Skin epidermis (tissue), 12 donors: Measurements from ENCODE around the gene MYH16.
"Not testable (repeated sequence)": the region's sequence is repeated elsewhere in the genome, so short reads cannot be mapped to it uniquely, and the experiment has no call there.

Experiments used
- H3K27ac ChIP-seq, 21 experiments: fragments of 200-600 bp; sonication (generic) in 11 of 21; one replicate each; pipeline ENCODE4 v1.5.0; 2020; ENCODE audit warnings: mild to moderate bottlenecking in 3 of 21, inconsistent platforms in 2 of 21, moderate library complexity in 2 of 21
- H3K4me3 ChIP-seq, 7 experiments: fragments of 200-600 bp; sonication (generic) in 2 of 7; one replicate each; pipeline ENCODE4 v1.5.0; 2020; ENCODE audit warnings: inconsistent platforms in 2 of 7, mild to moderate bottlenecking in 2 of 7, moderate library complexity in 1 of 7

The MYH16 gene

DNA sequence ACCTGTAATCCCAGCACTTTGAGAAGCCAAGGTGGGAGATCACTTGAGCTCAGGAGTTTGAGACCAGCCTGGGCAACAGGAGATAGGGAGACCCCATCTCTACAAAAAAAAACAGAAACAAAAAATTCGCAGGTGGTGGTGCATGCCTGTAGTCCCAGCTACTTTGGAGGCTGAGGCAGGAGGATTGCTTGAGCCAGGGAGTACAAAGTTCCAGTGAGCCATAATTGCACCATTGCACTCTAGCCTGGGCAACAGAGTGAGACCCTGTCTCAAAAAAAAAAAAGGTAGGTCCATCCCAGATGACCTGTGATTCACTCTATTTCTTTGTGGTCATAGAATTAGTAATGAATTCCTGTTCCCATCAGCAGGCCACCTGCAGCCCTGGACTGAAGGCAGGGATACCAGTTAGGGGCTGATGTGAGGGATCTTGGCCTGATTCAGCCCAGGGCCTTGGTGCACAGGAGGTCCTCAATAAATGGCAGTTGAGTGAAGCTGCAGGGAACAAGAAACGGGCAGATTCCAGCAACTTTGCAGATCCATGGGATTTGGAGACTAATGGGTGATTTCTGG is at the start of gene MYH16:
Gene MYH16 (plus strand): TSS at position 364 of the 570 bp plus-strand sequence.
- H3K27ac ChIP-seq, result peak within 1 kb of the TSS in 3 of 21 experiments; percentile 46 to 75 (median 72)
- no peak within 1 kb of the TSS for H3K4me3 ChIP-seq

DNA sequence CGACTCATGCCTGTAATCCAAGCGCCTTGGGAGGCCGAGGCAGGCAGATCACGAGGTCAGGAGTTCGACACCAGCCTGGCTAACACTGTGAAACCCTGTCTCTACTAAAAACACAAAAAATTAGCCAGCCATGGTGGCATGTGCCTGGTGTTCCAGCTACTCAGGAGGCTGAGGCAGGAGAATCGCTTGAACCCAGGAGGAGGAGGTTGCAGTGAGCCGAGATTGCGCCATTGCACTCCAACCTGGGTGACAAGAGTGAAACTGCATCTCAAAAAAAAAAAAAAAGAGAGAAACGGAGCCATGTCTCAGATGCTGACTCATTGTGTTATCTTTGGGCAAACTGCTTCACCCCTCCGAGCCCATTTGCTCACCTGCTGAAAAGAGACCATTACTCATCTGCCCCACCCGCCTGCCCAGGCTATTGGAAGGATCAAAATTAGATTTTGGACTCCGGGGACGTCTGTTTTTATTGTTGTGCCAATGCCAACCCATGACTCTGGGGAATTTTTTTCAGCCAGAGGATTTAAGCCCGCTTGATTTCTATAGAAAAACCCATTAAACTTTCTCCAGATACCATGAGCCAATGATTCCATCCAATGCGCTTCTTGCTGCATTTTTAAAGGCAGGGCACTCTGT is 48.3 kb upstream of the MYH16 start:
- H3K27ac ChIP-seq, result peak overlapping the region in 1 of 21 experiments; percentile 47
- not testable (repeated sequence) for H3K4me3 ChIP-seq

DNA sequence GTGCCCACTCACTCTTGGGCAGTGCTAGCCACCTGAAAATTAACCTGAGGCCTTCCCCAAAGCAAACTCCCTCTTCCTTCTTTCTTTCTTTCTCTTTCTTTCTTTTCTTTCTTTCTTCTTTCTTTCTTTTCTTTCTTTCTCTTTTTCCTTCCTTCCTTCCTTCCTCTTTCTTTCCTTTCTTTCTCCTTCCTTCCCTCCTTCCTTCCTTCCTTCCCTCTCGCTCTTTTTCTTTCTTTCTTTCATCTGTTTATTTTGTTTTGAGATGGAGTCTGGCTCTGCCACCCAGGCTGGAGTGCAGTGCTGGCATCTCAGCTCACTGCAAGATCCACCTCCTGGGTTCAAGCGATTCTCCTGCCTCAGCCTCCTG is 47.8 kb upstream of the MYH16 start:
- H3K4me3 ChIP-seq, result no peak overlapping the region
- H3K27ac ChIP-seq, result peak overlapping the region in 1 of 21 experiments; percentile 47

DNA sequence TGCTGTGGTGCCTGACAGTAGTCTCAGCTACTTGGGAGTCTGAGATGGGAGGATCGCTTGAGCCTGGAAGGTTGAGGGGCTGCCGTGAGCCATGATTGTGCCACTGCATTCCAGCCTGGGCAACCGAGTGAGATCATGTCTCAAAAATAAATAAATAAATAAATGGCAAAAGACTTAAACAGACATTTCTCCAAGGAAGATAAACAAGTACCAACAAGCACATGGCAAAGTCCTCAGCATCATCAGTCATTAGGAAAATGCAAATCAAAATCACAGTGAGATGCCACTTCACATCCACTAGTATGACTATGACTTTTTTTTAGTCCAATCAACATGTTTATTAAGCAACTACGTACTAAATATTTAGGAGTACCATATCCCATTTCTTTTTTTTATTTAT is 43.4 kb upstream of the MYH16 start:
- H3K27ac ChIP-seq, result no peak overlapping the region
- H3K4me3 ChIP-seq, result no peak overlapping the region

DNA sequence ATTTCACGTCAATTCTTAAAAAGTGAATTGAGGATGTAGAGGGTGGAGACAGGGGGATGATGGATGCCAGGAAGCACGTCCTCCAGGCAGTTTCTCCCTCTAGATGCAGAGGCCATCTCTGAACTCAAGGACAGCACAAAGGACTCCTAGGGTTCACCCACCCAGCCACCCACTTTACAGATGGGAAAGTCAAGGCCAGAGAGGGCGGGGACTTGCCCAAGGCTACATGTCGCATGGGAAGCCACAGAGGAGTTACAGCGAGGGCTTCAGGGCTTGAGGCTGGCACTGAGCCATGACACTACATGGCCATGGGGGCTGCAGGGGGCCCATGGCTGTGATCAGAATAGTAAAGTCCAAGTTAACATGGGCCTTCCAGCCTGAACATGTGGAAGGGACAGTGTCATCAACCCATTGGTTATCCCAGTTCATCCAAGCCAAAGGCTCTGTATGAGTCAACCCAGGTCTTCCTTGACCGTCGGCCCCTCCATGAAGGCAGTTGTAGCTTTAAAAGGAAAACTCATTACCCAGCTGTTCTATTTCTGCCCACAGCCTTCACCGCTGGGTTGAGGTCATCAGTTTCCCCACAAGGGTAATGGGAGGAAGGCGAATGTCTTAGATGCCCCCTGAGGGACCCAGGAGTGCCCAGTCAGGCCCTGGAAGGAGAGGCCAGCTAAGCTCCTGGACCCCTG is 40.4 kb upstream of the MYH16 start:
- Histone ChIP-seq H3K4me3 (no peak overlapping the region), H3K27ac (no peak overlapping the region)

DNA sequence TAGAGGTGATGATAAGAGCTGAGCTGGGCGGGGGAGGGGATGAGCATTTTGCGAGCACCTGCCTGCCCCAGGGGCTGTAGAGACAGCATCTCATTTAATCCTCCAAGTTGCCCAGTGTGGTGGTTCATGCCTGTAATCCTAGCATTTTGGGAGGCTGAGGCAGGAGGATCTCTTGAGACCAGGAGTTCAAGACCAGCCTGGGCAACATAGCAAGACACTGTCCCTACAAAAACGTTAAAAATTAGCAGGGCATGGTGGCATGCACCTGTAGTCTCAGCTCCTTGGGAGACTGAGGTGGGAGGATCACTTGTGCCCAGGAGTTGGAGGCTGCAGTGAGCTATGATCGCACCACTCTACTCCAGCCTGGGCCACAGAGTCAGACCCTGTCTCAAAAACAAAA is 39.7 kb upstream of the MYH16 start:
- not testable (repeated sequence) for H3K4me3 ChIP-seq, H3K27ac ChIP-seq

DNA sequence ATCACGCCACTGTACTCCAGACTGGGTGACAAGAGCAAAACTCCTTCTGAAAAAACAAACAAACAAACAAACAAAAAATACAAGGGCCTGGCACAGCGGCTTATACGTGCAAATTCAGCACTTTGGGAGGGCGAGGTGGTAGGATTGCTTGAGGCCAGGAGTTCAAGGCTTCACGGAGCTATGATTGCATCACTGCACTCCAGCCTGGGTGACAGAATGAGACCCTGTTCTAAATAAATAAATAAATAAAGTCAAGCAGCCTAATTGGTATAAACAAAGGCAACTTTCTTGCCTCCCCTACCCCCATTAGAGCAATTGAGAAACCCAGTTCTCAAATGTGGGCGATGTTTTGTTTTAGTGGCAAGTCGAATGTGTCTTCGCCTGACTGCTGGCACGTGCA is 38.5 kb upstream of the MYH16 start:
- Histone ChIP-seq H3K27ac (no peak overlapping the region), H3K4me3 (no peak overlapping the region)

DNA sequence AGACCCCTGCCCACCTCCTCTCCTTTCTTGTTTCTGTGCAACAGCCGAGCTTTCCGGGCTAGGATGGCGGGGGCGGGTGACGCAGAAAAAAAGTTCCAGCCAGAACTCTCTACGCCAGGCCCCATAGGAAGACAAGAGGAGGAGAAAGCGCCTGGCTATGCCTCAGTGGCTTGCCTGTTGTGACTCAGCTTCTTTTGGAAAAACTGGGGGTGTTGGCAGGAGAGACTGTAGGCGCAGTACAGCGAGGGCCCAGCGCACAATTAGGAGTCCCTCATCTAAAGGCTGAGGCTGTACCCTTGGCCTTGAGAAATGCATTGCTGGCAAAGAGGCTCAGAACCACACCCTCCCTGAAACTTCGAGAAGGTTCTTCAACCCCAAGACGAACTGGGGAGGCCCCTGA is 36.7 kb upstream of the MYH16 start:
- Histone ChIP-seq H3K4me3 (no peak overlapping the region), H3K27ac (no peak overlapping the region)

DNA sequence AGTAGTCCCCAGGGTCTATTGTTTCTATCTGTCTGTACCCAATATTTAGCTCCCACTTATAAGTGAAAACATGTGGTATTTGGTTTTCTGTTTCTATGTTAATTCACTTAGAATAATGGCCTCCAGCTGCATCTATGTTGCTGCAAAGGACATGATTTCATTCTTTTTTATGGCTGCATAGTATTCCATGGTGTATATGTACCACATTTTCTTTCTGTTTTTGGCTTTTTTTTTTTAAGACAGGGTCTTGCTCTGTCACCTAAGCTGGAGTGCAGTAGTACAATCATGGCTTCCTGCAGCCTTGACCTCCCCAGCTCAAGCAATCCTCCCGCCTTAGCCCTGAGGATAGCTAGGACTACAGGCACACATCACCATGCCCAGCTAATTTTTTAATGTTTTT is 34.8 kb upstream of the MYH16 start:
- H3K27ac ChIP-seq, result not testable (repeated sequence)

DNA sequence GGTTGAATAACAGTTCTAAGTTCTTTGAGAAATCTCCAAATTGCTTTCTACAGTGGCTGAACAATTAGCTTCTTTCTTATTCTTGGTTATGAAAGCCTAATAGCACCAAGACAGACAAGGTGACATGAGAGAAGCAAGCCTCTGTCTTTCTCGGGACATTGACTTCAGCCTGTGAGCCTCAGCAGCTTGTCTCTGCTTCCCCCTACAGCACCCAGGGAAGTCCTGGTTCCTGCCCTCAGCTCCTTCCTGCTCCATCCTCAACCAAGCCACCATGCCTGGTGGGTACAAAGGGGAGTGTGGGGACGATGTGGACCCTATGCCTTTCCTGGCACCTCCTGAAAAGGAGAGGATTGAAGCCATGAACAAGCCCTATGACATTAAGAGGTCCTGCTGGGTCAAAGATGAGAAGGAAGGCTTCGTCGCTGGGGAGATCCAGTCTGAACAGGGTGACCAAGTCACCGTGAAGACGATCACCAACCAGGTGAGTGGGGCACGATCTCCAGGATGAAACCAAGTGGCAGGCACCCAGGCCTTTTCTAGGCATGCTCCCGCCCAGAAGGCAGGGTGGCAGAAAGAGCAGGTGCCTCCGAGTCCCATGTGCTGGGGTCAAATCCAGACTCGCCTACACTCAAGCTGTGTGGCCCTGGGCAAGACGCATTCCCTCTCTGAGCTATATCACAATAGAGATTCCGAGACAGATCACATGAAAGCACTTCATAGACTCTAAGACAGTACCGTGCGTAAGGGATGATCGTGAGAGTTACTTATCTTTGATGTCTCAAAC is 33.9 kb upstream of the MYH16 start:
- H3K27ac ChIP-seq, result no peak overlapping the region
- H3K4me3 ChIP-seq, result no peak overlapping the region

More for the DNA sequence above, 34.8 kb upstream of the MYH16 start:
- not testable (repeated sequence) for H3K4me3 ChIP-seq

DNA sequence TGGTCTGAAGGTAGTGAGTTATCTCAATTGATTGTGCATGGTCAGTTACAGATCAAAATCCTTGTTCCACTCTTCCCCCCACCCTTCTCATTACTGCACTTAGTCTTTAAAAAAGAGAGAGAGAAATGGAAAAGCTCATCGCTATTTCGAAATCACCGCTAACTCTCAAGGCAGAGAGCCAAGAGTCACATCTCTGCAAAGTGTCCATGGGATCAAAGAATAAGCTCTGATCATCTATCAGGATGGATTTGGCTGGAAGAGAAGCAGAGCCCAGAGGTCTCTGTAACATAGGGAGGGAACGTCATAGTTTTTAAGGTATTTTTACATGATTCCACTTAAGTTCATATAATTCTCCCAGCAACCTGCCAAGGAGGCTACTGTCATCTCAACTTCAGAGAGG is 30.0 kb upstream of the MYH16 start:
- H3K27ac ChIP-seq, result no peak overlapping the region
- H3K4me3 ChIP-seq, result no peak overlapping the region

DNA sequence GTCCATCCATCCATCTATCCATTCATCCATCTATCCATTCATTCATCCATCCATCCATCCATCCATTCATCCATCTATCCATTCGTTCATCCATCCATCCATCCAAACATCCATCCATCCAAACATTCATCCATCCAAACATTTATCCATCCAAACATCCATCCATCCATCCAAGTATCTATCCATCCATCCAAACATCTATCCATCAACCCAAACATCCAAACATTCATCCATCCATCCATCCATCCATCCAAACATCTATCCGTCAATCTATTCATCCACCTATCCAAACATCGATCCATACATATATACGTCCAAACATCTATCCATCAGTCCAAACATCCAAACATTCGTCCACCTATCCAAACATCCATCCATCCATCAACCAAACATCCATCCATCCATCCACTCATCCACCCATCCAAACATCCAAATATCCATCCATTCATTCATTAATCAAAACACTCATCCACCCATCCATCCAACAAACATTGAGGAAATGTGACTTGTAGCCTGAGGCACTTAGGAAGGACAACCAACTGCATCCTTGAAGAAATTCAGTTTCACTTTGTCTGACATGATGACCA is 28.8 kb upstream of the MYH16 start:
- H3K27ac ChIP-seq, result no peak overlapping the region
- no peak overlapping the region for H3K4me3 ChIP-seq

DNA sequence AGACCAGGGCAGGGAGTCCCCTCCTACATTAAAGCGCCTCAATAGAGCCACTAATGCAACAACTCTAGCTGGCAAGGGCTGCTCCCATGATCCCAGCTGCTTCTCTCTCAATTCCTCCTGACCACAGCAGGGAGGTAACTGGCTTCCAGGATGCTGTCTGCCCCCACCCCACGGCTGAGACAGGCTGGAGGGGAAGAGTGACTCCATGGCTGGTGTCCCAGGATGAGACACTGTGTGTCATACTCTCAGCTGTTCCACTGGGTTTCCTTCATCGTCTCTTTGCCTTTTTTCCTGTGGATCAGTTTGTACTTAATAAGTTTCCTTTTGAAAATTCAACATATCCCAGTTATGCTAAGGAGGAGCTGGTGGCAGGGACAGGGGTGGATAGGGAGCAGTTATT is 27.7 kb upstream of the MYH16 start:
- peak overlapping the region in 1 of 21 experiments; percentile 7 for H3K27ac ChIP-seq
- H3K4me3 ChIP-seq, result no peak overlapping the region

DNA sequence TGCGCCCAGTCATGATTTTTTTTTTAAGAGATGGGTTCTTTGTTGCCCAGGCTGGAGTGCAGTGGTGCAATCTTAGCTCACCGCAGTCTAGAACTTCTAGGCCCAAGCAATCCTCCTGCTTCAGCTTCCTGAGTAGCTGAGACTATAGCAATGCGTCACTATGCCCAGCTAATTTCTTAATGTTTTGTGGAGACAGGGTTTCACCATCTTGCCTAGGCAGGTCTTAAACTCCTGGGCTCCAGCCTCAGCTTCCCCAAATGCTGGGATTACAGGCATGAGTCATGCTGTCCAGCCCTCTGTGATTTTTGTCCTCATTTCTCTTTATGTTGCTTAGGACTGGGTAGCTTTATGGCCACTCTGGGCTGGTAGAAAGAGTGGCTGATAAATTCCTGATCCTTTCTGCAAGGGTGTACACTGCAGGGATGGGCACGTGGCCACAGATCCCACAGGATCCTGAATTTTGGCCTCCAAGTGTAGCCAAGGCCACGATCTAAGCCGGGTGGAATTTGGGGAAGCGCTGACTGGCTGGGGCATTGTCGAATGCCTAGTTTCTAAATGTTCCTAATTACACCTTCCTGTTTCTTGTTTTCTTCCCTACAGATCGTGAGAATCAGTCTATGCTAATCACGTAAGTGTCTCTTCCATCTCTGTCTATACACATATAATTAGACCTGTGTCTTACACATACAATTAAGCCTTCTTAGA is 24.1 kb upstream of the MYH16 start:
- no peak overlapping the region for H3K4me3 ChIP-seq
- no peak overlapping the region for H3K27ac ChIP-seq

DNA sequence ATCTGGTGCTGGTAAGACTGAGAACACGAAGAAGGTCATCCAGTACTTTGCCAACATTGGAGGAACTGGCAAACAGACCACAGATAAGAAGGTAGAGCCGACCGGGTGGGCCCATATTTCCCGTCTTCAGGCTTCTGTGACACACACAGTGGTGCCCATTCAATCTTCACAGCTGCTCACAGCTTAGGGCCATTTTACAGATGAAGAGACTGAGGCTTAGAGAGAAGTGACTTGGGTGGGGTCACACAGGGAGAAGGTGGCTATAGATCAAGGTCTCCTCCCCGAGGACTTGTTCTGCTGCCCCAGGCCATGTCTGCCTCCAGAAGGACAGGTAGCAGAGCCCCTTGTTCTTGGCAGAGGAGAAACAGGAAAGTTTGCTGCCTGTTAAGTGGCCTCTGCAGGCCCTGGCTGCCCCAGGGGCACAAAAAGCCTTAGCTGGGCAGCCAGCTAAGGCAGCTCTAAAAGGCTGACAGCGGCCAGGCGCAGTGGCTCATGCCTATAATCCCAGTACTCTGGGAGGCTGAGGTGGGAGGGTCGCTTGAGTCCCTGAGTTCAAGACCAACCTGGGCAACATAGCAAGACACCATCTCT is 22.6 kb upstream of the MYH16 start:
- Histone ChIP-seq H3K4me3 (no peak overlapping the region), H3K27ac (no peak overlapping the region)

DNA sequence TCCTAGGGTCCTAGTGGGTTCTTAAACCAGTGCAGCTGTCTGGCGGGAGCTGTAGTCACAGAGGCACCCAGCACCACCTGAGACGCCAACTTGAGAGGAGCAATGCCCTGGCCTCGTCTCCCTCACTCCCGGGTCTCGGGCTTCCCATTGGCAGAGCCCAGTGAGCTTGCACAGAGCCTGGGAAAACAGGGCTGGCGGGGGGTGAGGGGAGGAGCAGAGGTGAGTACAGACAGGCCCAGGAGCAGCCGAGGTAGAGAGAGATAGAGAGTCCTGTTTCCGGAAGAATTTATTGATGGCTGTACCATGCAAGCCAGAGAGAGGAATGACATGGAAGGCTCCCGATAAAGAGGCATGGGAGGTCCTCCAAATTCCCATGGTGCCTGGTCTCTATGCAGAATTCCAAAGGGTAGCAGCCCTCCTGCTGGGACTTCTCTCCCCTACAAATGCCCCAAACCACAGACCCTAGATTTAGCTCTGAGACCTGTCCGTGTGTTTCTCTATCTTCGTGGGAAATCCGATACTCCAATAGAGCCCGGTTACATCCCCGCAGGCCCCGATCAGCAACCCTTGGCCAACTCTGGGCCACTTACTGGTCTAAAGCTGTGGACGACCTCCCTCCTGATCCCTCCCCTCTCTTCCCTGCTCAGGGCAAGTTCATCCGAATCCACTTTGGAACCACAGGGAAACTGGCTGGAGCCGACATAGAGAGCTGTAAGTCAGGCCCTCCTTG is 20.3 kb upstream of the MYH16 start:
- no peak overlapping the region for H3K4me3 ChIP-seq

DNA sequence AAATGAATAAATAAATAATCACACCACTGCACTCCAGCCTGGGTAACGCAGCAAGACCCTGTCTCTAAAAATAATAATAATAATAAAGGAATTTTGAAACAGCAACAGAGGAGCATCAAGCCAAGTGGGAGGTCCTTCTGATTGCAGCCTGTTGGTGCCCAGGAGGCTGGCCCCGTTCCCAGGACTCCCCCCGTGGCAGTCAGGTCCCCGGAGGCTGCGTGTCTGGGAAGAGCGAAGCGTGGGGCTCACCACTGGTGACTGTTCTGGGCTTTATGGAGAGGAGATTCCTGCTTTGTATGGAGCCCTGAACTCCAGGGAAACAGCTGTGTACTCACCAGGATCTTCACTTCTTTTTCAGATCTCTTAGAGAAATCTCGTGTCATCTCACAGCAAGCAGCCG is 19.3 kb upstream of the MYH16 start:
- H3K4me3 ChIP-seq, result no peak overlapping the region
- H3K27ac ChIP-seq, result no peak overlapping the region

More for the DNA sequence above, 20.3 kb upstream of the MYH16 start:
- no peak overlapping the region for H3K27ac ChIP-seq

DNA sequence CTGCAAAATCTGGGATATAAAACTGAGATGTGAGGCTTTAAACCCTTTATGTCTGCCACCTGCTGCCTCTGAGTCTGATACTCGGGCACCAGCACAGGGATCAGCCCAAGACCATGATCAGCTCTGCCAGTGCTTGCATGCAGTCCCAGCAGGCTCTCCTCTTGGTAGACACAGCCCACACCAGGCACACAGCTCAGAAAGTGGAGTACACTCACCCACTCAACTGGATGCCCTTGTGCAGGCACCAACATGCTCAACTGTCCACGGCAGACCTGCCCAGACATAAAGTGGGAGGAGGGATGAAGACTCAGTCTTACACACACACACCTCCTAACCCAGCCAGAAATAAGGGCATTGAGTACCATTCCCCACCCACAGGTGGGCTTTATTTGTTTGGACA is 18.2 kb upstream of the MYH16 start:
- Histone ChIP-seq H3K27ac (no peak overlapping the region), H3K4me3 (no peak overlapping the region)

DNA sequence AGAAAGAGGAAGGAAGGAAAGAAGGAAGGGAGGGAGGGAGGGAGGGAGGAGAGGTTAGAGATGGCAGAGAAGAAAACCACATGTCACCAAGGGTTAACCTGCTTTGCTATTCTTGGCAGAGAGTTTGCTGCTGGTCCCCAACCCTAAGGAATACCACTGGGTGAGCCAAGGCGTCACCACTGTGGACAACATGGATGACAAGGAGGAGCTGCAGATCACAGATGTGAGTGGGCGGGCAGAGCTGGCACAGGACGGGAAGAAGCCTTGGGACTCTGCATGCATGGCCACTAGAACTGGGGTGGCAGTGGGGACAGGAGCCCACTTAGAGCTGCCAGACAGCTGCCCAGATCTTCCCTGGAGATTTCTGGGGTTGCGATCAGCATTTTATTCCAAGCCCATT is 17.2 kb upstream of the MYH16 start:
- Histone ChIP-seq H3K4me3 (no peak overlapping the region), H3K27ac (no peak overlapping the region)
